ENCODE data around the gene HRH2. TPM values are rescaled to one million over a fixed set of nuclear protein-coding genes. Genes with fewer than 3 reads are reported as not detected.
"Not testable (repeated sequence)": the region's sequence is repeated elsewhere in the genome, so short reads cannot be mapped to it uniquely, and the experiment has no call there.

HRH2 gene
- total RNA-seq, result under 1 TPM; 0.34 to 0.84 TPM
- long read RNA-seq, result 0 reads

- no peak for ATAC-seq
- peak; percentile 28 to 31 for DNase-seq
- intact Hi-C loops (cut with DNase I, micrococcal nuclease), result no loop called here
These were observed at the start of gene HRH2 for GRCh38 chr5:175657593-175658271. HRH2 (plus strand) TSS chr5:175658071; CDS start chr5:175683234, 25,163 bp downstream.

- intact Hi-C loops (cut with DNase I, micrococcal nuclease), result no loop called here
These were observed 48.3 kb upstream of the HRH2 start for GRCh38 chr5:175609526-175609925.

GRCh38 chr5:175610381-175610780, 47.5 kb upstream of the HRH2 start:
- intact Hi-C loops (cut with DNase I, micrococcal nuclease), result no loop called here
- DNase-seq (no peak), ATAC-seq (no peak)

More at GRCh38 chr5:175609526-175609925, 48.3 kb upstream of the HRH2 start:
- ATAC-seq (no peak), DNase-seq (no peak)

GRCh38 chr5:175610898-175611297, 47.0 kb upstream of the HRH2 start:
- intact Hi-C loops (cut with DNase I, micrococcal nuclease), result no loop called here
- DNase-seq (no peak), ATAC-seq (no peak)

GRCh38 chr5:175614223-175614815, 43.6 kb upstream of the HRH2 start:
- intact Hi-C loops (cut with DNase I, micrococcal nuclease), result no loop called here
- no peak for ATAC-seq

GRCh38 chr5:175614861-175615260, 43.0 kb upstream of the HRH2 start:
- DNase-seq, result no peak
- intact Hi-C loops (cut with DNase I, micrococcal nuclease), result no loop called here
- ATAC-seq, result no peak

More at GRCh38 chr5:175614223-175614815, 43.6 kb upstream of the HRH2 start:
- DNase-seq, result no peak

GRCh38 chr5:175616083-175616482, 41.8 kb upstream of the HRH2 start:
- ATAC-seq (no peak), DNase-seq (no peak)
- intact Hi-C loops (cut with DNase I, micrococcal nuclease), result no loop called here

GRCh38 chr5:175616527-175616926, 41.3 kb upstream of the HRH2 start:
- intact Hi-C loops (cut with DNase I, micrococcal nuclease); DNase-seq; ATAC-seq: not testable (repeated sequence)

- intact Hi-C loops (cut with DNase I, micrococcal nuclease), result no loop called here
- DNase-seq (no peak), ATAC-seq (no peak)
These were observed 40.4 kb upstream of the HRH2 start for GRCh38 chr5:175617447-175617846.

- ATAC-seq (no peak), DNase-seq (no peak)
- intact Hi-C loops (cut with DNase I, micrococcal nuclease), result no loop called here
These were observed 37.3 kb upstream of the HRH2 start for GRCh38 chr5:175620527-175620926.

- DNase-seq (no peak), ATAC-seq (no peak)
- intact Hi-C loops (cut with DNase I, micrococcal nuclease), result no loop called here
These were observed 35.9 kb upstream of the HRH2 start for GRCh38 chr5:175621971-175622370.

- ATAC-seq (no peak), DNase-seq (no peak)
- intact Hi-C loops (cut with DNase I, micrococcal nuclease), result no loop called here
These were observed 34.8 kb upstream of the HRH2 start for GRCh38 chr5:175623088-175623487.

- DNase-seq (no peak), ATAC-seq (no peak)
- intact Hi-C loops (cut with DNase I, micrococcal nuclease), result no loop called here
These were observed 33.6 kb upstream of the HRH2 start for GRCh38 chr5:175624316-175624715.

GRCh38 chr5:175627005-175627404, 30.9 kb upstream of the HRH2 start:
- no peak for ATAC-seq
- intact Hi-C loops (cut with DNase I, micrococcal nuclease), result no loop called here
- DNase-seq, result no peak

- ATAC-seq (no peak), DNase-seq (no peak)
- intact Hi-C loops (cut with DNase I, micrococcal nuclease), result no loop called here
These were observed 30.1 kb upstream of the HRH2 start for GRCh38 chr5:175627739-175628138.

GRCh38 chr5:175628668-175629067, 29.2 kb upstream of the HRH2 start:
- DNase-seq (no peak), ATAC-seq (no peak)
- intact Hi-C loops (cut with DNase I, micrococcal nuclease), result no loop called here

- ATAC-seq, result no peak
- intact Hi-C loops (cut with DNase I, micrococcal nuclease), result no loop called here
- DNase-seq, result no peak
These were observed 28.6 kb upstream of the HRH2 start for GRCh38 chr5:175629261-175629660.

- no peak for ATAC-seq
- no peak for DNase-seq
These were observed 28.1 kb upstream of the HRH2 start for GRCh38 chr5:175629793-175630192.

GRCh38 chr5:175635854-175636584, 21.9 kb upstream of the HRH2 start:
- DNase-seq (no peak), ATAC-seq (no peak)
- intact Hi-C loops (cut with DNase I, micrococcal nuclease), result no loop called here

More at GRCh38 chr5:175629793-175630192, 28.1 kb upstream of the HRH2 start:
- intact Hi-C loops (cut with DNase I, micrococcal nuclease), result no loop called here

- ATAC-seq (no peak), DNase-seq (no peak)
- intact Hi-C loops (cut with DNase I, micrococcal nuclease), result no loop called here
These were observed 19.6 kb upstream of the HRH2 start for GRCh38 chr5:175638305-175638704.
